Smooth muscle cell (in vitro differentiated cells): ENCODE results near the gene ELL. TPM values are rescaled to one million over a fixed set of nuclear protein-coding genes. Genes with fewer than 3 reads are reported as not detected.

Experiments
- DNase-seq: peaks from one replicate; lab custom pipeline; 2025; ENCODE audit not compliant: unreplicated experiment; lab: John Stamatoyannopoulos, UW
- H2AFZ ChIP-seq: fragments of 200-600 bp; sonication (generic); 2 replicates; pipeline ENCODE4 v1.6.0; 2016; ENCODE audit warnings: antibody characterized with exemption, low read depth, mild to moderate bottlenecking
- H3F3A ChIP-seq: fragments of 200-600 bp; sonication (generic); 2 replicates; pipeline ENCODE4 v1.6.0; 2017; ENCODE audit warnings: antibody characterized with exemption, low read depth
- H3K27ac ChIP-seq: fragments of 200-600 bp; sonication (generic); 2 replicates; pipeline ENCODE4 v1.5.1; 2016; ENCODE audit warnings: low read depth, mild to moderate bottlenecking
- H3K27me3 ChIP-seq: fragments of 200-600 bp; sonication (generic); 2 replicates; pipeline ENCODE4 v1.6.1; 2016; ENCODE audit warnings: low read depth, mild to moderate bottlenecking
- H3K36me3 ChIP-seq: fragments of 200-600 bp; sonication (generic); 2 replicates; pipeline ENCODE4 v1.5.1; 2016; ENCODE audit warnings: low read depth
- H3K4me1 ChIP-seq: fragments of 200-600 bp; sonication (generic); 2 replicates; pipeline ENCODE4 v1.5.1; 2016; ENCODE audit warnings: low read depth
- H3K4me2 ChIP-seq: fragments of 200-600 bp; sonication (generic); 2 replicates; pipeline ENCODE4 v1.6.0; 2016; ENCODE audit warnings: mild to moderate bottlenecking
- H3K4me3 ChIP-seq: fragments of 200-600 bp; sonication (generic); 2 replicates; pipeline ENCODE4 v1.5.1; 2016; ENCODE audit warnings: mild to moderate bottlenecking
- H3K79me2 ChIP-seq: fragments of 200-600 bp; sonication (generic); 2 replicates; pipeline ENCODE4 v1.6.0; 2016; ENCODE audit warnings: low read depth, mild to moderate bottlenecking
- H3K9ac ChIP-seq: fragments of 200-600 bp; sonication (generic); 2 replicates; pipeline ENCODE4 v1.6.0; 2016; ENCODE audit warnings: low read depth
- H3K9me3 ChIP-seq: fragments of 200-600 bp; sonication (generic); replicated peaks from 2 replicates; pipeline ENCODE4 v1.5.1; 2016; ENCODE audit warnings: low read depth
- H4K20me1 ChIP-seq: fragments of 200-600 bp; sonication (generic); 2 replicates; pipeline ENCODE4 v1.6.0; 2016; ENCODE audit warnings: low read depth
- CTCF ChIP-seq: fragments of 200-600 bp; sonication (generic); IDR thresholded peaks from 2 replicates; pipeline ENCODE4 v1.5.1; 2017; ENCODE audit warnings: borderline replicate concordance, mild to moderate bottlenecking, antibody characterized with exemption; ENCODE audit not compliant: insufficient read depth, poor library complexity, severe bottlenecking
- WGBS: methylation state at CpG from one replicate; pipeline ENCODE4 v1.1.7; 2016; ENCODE audit warnings: low lambda C conversion rate; 5-methylcytosine and 5-hydroxymethylcytosine counted together
- polyA plus RNA-seq: library from polyadenylated mRNA; unstranded; fragments of >200 nt; fragmentation: Nextera tagmentation; extraction: Ambion mirVana; gene quantifications from 2 replicates; pipeline ENCODE4 v1.2.1, GENCODE V29; 2016
- total RNA-seq: library from RNA; depleted of rRNA; stranded (reverse); fragments of >200 nt; gene quantifications from 2 replicates; pipeline ENCODE4 v1.2.3, GENCODE V29; 2014

The ELL gene
- total and polyA plus RNA-seq, 2 experiments from 2014 or later: 12.8 to 15.2 TPM

- no peak for TF ChIP-seq CTCF
- Histone ChIP-seq H3K79me2 (peaks cover 2% of the 10 kb centered on the region), H3K9ac (no peak overlapping the region), H3K27ac (no peak overlapping the region), H3K27me3 (no peaks in the 10 kb centered on the region), H4K20me1 (peaks cover 17% of the 10 kb centered on the region), H3K4me3 (no peak overlapping the region), H3K36me3 (no peaks in the 10 kb centered on the region), H3K4me1 (peaks cover 25% of the 10 kb centered on the region), H3K4me2 (no peak overlapping the region), H3F3A (peaks cover 17% of the 10 kb centered on the region), H3K9me3 (no peaks in the 10 kb centered on the region), H2AFZ (no peak overlapping the region)
- no peak for DNase-seq
- 86% methylated on average over 9 of the region's 9 CpGs for WGBS
These were observed 82.0 kb downstream of the ELL start for GRCh38 chr19:18439910-18440237.

DNA sequence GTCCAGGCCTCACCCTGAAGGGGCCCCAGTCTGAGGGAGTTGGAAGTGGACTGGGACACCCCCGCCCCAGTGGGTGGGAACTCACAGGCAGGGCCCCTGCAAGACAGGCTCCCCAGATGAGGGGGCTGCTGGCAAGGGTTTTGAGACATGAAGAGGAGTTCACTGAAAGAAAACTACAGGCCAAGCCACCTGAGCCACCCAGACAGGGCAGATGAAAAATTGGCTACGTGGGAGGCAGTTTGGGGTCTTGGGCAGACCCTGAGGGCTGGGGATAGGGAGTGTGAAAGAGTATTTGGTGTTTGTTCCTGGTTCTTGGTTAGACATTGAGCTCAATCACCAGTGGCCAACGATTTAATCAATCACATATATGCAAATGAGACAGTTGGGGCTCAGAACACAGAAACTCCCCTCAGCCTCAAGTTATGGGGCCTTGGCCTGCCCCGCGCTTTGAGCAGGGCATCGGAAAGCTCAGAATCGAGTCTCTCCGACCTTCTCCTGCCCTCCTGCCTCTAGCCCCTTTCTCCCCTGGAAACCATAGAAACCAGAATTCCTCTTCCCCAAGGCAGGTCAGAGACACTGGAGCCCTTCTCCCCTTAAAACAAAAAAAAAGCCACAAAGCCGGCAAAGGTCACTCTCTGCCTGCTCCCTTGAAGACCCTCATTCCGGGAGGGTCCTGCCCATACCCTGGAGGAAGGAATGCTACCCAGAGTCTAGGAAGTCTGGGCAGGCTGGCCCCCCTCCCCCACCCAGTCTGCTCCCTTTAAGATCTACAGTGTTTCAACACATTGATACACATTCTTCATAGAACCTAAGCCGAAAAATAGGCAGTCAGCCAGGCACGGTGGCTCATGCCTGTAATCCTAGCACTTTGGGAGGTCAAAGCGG is 82.6 kb downstream of the ELL start:
- Histone ChIP-seq H2AFZ (no peak overlapping the region), H3K4me2 (peak overlapping the region; percentile 91), H3K4me1 (peaks cover 29% of the 10 kb centered on the region), H4K20me1 (peaks cover 17% of the 10 kb centered on the region), H3K9ac (no peak overlapping the region), H3K4me3 (no peak overlapping the region), H3K36me3 (no peaks in the 10 kb centered on the region), H3K27me3 (no peaks in the 10 kb centered on the region), H3K27ac (peak overlapping the region; percentile 45), H3F3A (peaks cover 22% of the 10 kb centered on the region), H3K79me2 (peaks cover 7% of the 10 kb centered on the region), H3K9me3 (no peaks in the 10 kb centered on the region)
- TF ChIP-seq CTCF: peak; percentile 15
- WGBS: 52% methylated on average over 13 of the region's 13 CpGs
- no peak for DNase-seq

DNA sequence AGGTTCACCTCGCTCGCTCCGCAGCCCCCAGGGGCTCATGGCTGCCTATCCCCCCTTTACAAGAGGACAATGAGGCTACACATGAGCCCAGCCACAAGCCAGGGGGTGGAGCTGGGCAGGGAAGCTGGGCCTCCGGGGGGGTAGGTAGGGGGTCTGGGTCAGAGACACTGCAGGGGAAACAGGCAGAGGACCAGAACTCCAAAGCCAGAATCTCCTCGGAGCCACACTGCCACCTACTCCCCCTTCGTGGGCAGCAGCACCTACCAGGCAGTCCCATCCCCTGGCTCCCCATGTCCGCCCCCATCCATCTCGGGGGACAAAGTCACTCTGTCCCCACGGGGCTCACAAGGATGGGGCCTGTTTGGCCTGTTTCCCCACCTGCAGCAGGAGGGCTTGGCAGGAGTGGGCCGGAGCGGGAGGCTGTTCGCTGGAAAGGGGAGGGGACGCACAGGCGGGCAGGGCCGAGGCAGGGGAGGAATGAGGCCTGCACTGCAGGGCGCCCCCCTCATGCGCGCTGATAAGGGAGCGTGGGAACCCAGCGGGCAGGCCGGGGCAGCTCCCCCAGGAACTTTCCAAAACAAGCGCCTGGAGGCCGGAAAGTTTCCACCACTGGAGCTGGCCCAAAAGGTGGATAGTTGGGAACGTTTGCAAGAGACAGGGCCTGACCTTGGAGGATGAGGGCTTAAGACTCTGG is 83.4 kb downstream of the ELL start:
- 8% methylated on average over 21 of the region's 24 CpGs for WGBS

More for the DNA sequence above, 83.4 kb downstream of the ELL start:
- Histone ChIP-seq H2AFZ (no peak overlapping the region), H3K27ac (peak overlapping the region; percentile 45), H3F3A (peaks cover 25% of the 10 kb centered on the region), H3K4me2 (peak overlapping the region; percentile 91), H3K36me3 (no peaks in the 10 kb centered on the region), H3K9me3 (no peaks in the 10 kb centered on the region), H3K27me3 (no peaks in the 10 kb centered on the region), H3K4me3 (peak overlapping the region; percentile 57), H3K4me1 (peaks cover 32% of the 10 kb centered on the region), H3K9ac (no peak overlapping the region), H3K79me2 (peaks cover 10% of the 10 kb centered on the region), H4K20me1 (peaks cover 17% of the 10 kb centered on the region)
- peak; percentile 60 for DNase-seq
- TF ChIP-seq CTCF: no peak
